ENCODE data around the gene CFHR5. TPM values are rescaled to one million over a fixed set of nuclear protein-coding genes. Genes with fewer than 3 reads are reported as not detected.
"Not testable (repeated sequence)": the region's sequence is repeated elsewhere in the genome, so short reads cannot be mapped to it uniquely, and the experiment has no call there.

CFHR5 gene
- total RNA-seq, 3 donors from 2014 or later, result not detected

GRCh38 chr1:196997423-196997822 lies 20.1 kb downstream of the CFHR5 start:
- ATAC-seq (no peak), DNase-seq (no peak)
- H3K9me3 Mint-ChIP-seq, result no peaks in the 10 kb centered on the region
- no peak overlapping the region for H3K4me3 Mint-ChIP-seq
- no peaks in the 10 kb centered on the region for H3K36me3 Mint-ChIP-seq (ENCODE audit: insufficient read depth)
- H3K4me1 Mint-ChIP-seq (ENCODE audit: low read depth), result no peaks in the 10 kb centered on the region
- peaks cover 1% of the 10 kb centered on the region for H3K27me3 Mint-ChIP-seq (ENCODE audit: low read depth)

- Mint-ChIP-seq H3K4me3 (no peak overlapping the region), H3K9me3 (no peaks in the 10 kb centered on the region), H3K4me1 (ENCODE audit: low read depth) (no peaks in the 10 kb centered on the region), H3K36me3 (ENCODE audit: insufficient read depth) (no peaks in the 10 kb centered on the region), H3K27me3 (ENCODE audit: low read depth) (no peaks in the 10 kb centered on the region)
- DNase-seq (no peak), ATAC-seq (no peak)
Observed at GRCh38 chr1:197001828-197002227, 24.5 kb downstream of the CFHR5 start.

GRCh38 chr1:197003132-197003531 lies 25.8 kb downstream of the CFHR5 start:
- ATAC-seq (no peak), DNase-seq (no peak)
- Mint-ChIP-seq H3K27me3 (ENCODE audit: low read depth) (no peaks in the 10 kb centered on the region), H3K4me1 (ENCODE audit: low read depth) (no peaks in the 10 kb centered on the region), H3K9me3 (no peaks in the 10 kb centered on the region), H3K36me3 (ENCODE audit: insufficient read depth) (no peaks in the 10 kb centered on the region), H3K4me3 (no peak overlapping the region)

GRCh38 chr1:197008861-197009260 lies 31.5 kb downstream of the CFHR5 start:
- Mint-ChIP-seq H3K27me3 (ENCODE audit: low read depth) (peaks cover 4% of the 10 kb centered on the region), H3K4me1 (ENCODE audit: low read depth) (no peaks in the 10 kb centered on the region), H3K9me3 (peaks cover 10% of the 10 kb centered on the region), H3K36me3 (ENCODE audit: insufficient read depth) (no peaks in the 10 kb centered on the region), H3K4me3 (no peak overlapping the region)
- DNase-seq (no peak), ATAC-seq (no peak)

GRCh38 chr1:197011614-197012013 lies 34.3 kb downstream of the CFHR5 start:
- Mint-ChIP-seq H3K36me3 (ENCODE audit: insufficient read depth) (no peaks in the 10 kb centered on the region), H3K27me3 (ENCODE audit: low read depth) (peaks cover 4% of the 10 kb centered on the region), H3K4me1 (ENCODE audit: low read depth) (no peaks in the 10 kb centered on the region), H3K4me3 (no peak overlapping the region), H3K9me3 (peaks cover 10% of the 10 kb centered on the region)
- no peak for ATAC-seq
- no peak for DNase-seq

GRCh38 chr1:197013234-197013633 lies 35.9 kb downstream of the CFHR5 start:
- ATAC-seq, result no peak
- no peak for DNase-seq

GRCh38 chr1:197016751-197017150 lies 39.4 kb downstream of the CFHR5 start:
- Mint-ChIP-seq H3K4me3 (no peak overlapping the region), H3K9me3 (peaks cover 3% of the 10 kb centered on the region), H3K4me1 (ENCODE audit: low read depth) (no peaks in the 10 kb centered on the region), H3K36me3 (ENCODE audit: insufficient read depth) (no peaks in the 10 kb centered on the region), H3K27me3 (ENCODE audit: low read depth) (no peaks in the 10 kb centered on the region)
- DNase-seq (no peak), ATAC-seq (no peak)

More at GRCh38 chr1:197013234-197013633, 35.9 kb downstream of the CFHR5 start:
- no peaks in the 10 kb centered on the region for H3K36me3 Mint-ChIP-seq (ENCODE audit: insufficient read depth)
- H3K9me3 Mint-ChIP-seq, result peaks cover 10% of the 10 kb centered on the region
- H3K4me3 Mint-ChIP-seq, result no peak overlapping the region
- H3K4me1 Mint-ChIP-seq (ENCODE audit: low read depth), result no peaks in the 10 kb centered on the region
- peaks cover 4% of the 10 kb centered on the region for H3K27me3 Mint-ChIP-seq (ENCODE audit: low read depth)

GRCh38 chr1:197017558-197018146 lies 40.3 kb downstream of the CFHR5 start:
- H3K9me3 Mint-ChIP-seq, result no peaks in the 10 kb centered on the region
- no peaks in the 10 kb centered on the region for H3K4me1 Mint-ChIP-seq (ENCODE audit: low read depth)
- ATAC-seq, result no peak
- H3K36me3 Mint-ChIP-seq (ENCODE audit: insufficient read depth), result no peaks in the 10 kb centered on the region
- H3K27me3 Mint-ChIP-seq (ENCODE audit: low read depth), result no peaks in the 10 kb centered on the region
- DNase-seq, result no peak
- no peak overlapping the region for H3K4me3 Mint-ChIP-seq

GRCh38 chr1:197021716-197022115 lies 44.4 kb downstream of the CFHR5 start:
- Mint-ChIP-seq H3K4me1 (ENCODE audit: low read depth) (no peaks in the 10 kb centered on the region), H3K36me3 (ENCODE audit: insufficient read depth) (no peaks in the 10 kb centered on the region), H3K4me3 (no peak overlapping the region), H3K27me3 (ENCODE audit: low read depth) (no peaks in the 10 kb centered on the region), H3K9me3 (no peaks in the 10 kb centered on the region)
- ATAC-seq (no peak), DNase-seq (no peak)

- H3K9me3 Mint-ChIP-seq, result no peaks in the 10 kb centered on the region
- H3K27me3 Mint-ChIP-seq (ENCODE audit: low read depth), result no peaks in the 10 kb centered on the region
- DNase-seq (no peak), ATAC-seq (no peak)
- H3K4me3 Mint-ChIP-seq, result no peak overlapping the region
- no peaks in the 10 kb centered on the region for H3K36me3 Mint-ChIP-seq (ENCODE audit: insufficient read depth)
- no peaks in the 10 kb centered on the region for H3K4me1 Mint-ChIP-seq (ENCODE audit: low read depth)
Observed at GRCh38 chr1:197024460-197024859, 47.1 kb downstream of the CFHR5 start.

GRCh38 chr1:197027359-197027758 lies 50.0 kb downstream of the CFHR5 start:
- Mint-ChIP-seq H3K9me3 (no peaks in the 10 kb centered on the region), H3K4me3 (no peak overlapping the region), H3K27me3 (ENCODE audit: low read depth) (no peaks in the 10 kb centered on the region), H3K36me3 (ENCODE audit: insufficient read depth) (no peaks in the 10 kb centered on the region), H3K4me1 (ENCODE audit: low read depth) (no peaks in the 10 kb centered on the region)
- ATAC-seq, result no peak
- no peak for DNase-seq

GRCh38 chr1:197029749-197030148 lies 52.4 kb downstream of the CFHR5 start:
- Mint-ChIP-seq H3K27me3 (ENCODE audit: low read depth) (peaks cover 2% of the 10 kb centered on the region), H3K9me3 (no peaks in the 10 kb centered on the region), H3K4me1 (ENCODE audit: low read depth) (no peaks in the 10 kb centered on the region), H3K4me3 (no peak overlapping the region), H3K36me3 (ENCODE audit: insufficient read depth) (no peaks in the 10 kb centered on the region)
- DNase-seq (no peak), ATAC-seq (no peak)

- not testable (repeated sequence) for H3K9me3 Mint-ChIP-seq; H3K4me1 Mint-ChIP-seq (ENCODE audit: low read depth); ATAC-seq; DNase-seq; H3K36me3 Mint-ChIP-seq (ENCODE audit: insufficient read depth); H3K4me3 Mint-ChIP-seq
- H3K27me3 Mint-ChIP-seq (ENCODE audit: low read depth), result peaks cover 11% of the 10 kb centered on the region
Observed at GRCh38 chr1:197034631-197035339, 57.4 kb downstream of the CFHR5 start.

GRCh38 chr1:197036861-197037260 lies 59.5 kb downstream of the CFHR5 start:
- ATAC-seq (no peak), DNase-seq (no peak)
- Mint-ChIP-seq H3K9me3 (no peaks in the 10 kb centered on the region), H3K4me1 (ENCODE audit: low read depth) (no peaks in the 10 kb centered on the region), H3K4me3 (no peak overlapping the region), H3K27me3 (ENCODE audit: low read depth) (peaks cover 13% of the 10 kb centered on the region), H3K36me3 (ENCODE audit: insufficient read depth) (no peaks in the 10 kb centered on the region)
